Left ventricle myocardium superior (tissue), 1 donor: ENCODE results near the gene DISP2. TPM values are rescaled to one million over a fixed set of nuclear protein-coding genes. Genes with fewer than 3 reads are reported as not detected.

Source experiments
- ATAC-seq: fragments of 200-7000 bp; cut with Tn5 transposase; one replicate; pipeline ENCODE4 v1.9.1; 2020; ENCODE audit warnings: mild to moderate bottlenecking, moderate library complexity
- DNase-seq: peaks from one replicate; pipeline ENCODE4 v3.0.0-alpha.2; 2020
- intact Hi-C: fragments of 100-400 bp; cut with micrococcal nuclease; formaldehyde crosslinking; loops from one replicate; pipeline ENCODE4 v1.11.0; 2022
- total RNA-seq: library from RNA; stranded (reverse); fragmentation: NEBNext Ultra II Directional; extraction: Animal tissue kit (Norgen Biotek cat#: 25700); gene quantifications from one replicate; pipeline ENCODE4 v1.2.1, GENCODE V29; 2021
- donor health status: DM: no; HTN: yes; CAD: no; lungs with severe emphysema.

Gene DISP2
- total RNA-seq, 1 donor from 2014 or later = 5.2 TPM

DNA sequence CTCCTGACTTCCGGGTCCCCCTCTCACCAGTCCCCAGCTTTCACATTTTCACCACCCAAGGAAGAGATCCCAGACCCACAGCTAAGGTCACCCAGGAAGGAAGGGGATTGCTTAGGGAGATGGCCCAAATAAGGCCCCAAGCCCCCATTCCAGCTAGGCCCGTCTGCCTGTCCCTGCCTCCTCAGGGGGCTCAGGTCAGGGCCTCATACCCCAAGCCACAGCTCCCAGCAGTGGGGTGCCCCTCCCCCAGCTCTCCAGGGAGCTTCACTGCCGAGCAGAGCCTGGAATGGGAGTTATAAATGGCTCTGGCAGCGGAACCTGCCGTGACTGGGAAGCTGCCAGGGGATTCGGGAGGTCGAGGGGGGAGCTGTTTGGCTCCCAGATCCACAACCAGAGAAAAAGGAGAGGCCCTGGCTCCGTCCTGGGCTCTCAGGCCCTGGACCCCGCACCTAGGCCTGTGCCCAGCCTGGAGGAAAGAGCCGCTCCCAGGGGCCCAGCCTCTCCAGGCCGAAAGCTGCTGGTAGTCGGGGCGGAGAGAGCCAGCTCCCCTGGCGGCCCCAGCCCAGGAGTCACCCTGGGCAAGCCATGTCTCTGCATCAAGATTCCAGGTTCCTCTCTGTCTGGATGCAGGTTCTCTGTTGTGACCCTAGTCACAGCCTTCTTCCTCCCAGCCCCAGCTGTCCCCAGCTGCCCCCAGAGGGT lies 17.8 kb upstream of the DISP2 start:
- peak; percentile 94 for DNase-seq
- peak; percentile 78 for ATAC-seq
- intact Hi-C loops = no loop called here

DNA sequence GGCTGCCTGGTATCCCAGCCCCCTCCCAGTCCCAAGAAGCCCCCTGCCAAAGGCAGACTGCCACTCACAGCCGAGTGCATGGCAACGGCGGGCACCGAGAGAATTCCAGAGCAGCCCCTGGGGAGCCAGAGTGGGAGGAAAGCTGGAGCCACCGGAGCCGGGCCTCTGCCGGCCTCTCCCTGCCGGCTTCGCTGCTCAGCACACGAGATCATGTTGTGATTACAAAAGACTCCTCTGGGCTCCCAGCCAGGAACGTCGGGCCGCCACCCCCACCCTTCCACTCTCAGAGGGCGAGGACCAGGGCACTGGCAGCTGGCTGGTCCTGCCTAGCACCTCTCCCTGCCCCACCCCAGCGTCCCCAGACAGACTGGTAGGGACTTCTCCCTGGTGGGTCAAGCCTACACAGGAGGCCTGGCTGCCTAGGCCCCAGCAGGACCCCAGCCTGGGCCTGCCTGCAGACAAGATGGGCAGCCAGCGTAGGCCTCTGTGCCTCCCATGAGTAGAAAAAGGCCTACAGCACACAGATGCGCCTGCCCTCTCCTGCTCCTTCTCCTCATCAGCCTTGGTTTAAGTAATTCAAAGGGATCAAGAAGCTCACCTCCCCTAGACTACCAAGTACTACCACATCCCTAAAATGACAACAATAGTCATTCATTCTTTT lies 17.1 kb upstream of the DISP2 start, which contains the start of gene CCDC9B:
Gene CCDC9B, minus strand, starts transcription at position 200 of the 661 bp plus-strand sequence. Its CDS starts 120 bp downstream, at position 80.
- peak; percentile 74 for ATAC-seq
- DNase-seq = peak; percentile 92
- intact Hi-C loops = no loop called here

DNA sequence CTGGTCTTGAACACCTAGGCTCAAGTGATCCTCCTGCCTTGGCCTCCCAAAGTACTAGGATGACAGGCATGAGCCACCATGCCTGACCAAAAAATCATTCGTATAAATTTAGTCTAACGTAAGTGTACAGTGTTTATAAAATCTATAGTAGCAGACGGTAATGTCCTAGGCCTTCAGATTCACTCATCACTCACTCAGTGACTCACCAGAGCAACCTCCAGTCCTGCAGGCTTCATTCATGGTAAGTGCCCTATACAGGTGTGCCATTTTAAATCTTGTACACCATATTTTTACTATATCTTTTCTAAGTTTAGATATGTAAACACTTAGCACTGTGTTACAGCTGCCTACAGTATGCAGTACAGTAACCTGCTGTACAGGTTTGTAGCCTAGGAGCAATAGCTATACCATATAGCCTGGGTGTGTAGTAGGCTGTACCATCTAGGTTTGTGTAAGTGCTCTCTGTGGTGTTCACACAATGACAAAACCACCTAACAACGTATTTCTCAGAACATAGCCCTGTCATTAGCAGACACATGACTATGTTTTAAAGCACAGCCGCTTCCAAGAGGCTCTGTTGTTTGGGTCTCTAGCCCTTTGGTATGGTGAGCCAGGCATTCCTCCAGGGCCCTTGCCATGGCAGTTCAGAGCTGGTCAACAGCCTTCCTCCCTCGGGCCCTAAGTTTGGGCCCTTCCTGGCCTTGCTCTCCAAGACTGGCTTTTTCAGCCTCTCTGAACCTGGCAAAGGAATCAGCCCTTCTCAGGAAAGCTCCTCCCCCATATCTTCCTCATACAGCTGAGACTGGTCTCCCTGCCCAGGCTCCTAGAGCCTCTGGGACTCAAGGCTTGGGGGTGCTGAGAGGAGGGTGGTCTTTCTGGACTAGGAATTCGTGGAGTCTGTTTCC lies 15.4 kb upstream of the DISP2 start:
- DNase-seq (no peak), ATAC-seq (no peak)
- intact Hi-C loops = no loop called here

DNA sequence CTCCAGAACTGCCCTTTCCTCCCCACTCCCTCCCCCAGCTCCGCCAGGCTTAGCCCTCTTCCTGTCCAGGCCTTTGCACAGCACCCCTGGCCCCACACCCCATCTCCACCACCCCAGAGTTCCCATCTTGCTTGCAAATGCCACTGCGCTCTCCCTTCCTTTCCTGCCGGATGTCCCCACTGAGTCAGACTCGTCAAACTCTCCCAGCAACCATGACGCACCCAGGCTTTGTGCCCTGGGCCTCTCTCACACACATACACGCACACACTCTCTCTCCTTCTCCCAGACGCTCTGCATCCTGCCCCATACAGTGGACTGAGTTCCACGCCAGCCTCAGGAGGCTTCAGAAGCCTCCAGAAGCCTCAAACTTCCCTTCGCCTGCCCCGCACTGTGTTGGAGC lies 14.5 kb upstream of the DISP2 start:
- DNase-seq = peak; percentile 33
- no peak for ATAC-seq
- intact Hi-C loops = no loop called here

DNA sequence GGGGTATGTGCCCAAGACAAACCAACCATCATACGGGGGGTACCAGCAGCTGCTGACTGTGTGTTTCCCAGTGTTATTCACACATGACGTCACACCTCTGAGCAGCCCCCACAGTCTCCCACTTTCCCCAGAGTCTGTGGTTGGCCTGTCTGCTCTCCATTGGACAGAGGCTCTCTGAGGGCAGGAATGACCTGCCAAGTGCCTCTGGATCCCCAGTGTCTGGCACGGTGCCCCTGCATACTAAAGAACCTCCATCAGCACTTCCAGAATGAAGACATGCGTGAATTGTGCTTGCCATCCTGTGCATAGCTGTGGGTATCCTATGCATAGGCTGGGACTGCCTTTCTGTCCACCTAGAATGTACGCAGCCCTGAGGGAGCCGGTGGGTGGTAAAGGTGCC lies 13.8 kb upstream of the DISP2 start:
- intact Hi-C loops = no loop called here
- DNase-seq = peak; percentile 33
- ATAC-seq = no peak

DNA sequence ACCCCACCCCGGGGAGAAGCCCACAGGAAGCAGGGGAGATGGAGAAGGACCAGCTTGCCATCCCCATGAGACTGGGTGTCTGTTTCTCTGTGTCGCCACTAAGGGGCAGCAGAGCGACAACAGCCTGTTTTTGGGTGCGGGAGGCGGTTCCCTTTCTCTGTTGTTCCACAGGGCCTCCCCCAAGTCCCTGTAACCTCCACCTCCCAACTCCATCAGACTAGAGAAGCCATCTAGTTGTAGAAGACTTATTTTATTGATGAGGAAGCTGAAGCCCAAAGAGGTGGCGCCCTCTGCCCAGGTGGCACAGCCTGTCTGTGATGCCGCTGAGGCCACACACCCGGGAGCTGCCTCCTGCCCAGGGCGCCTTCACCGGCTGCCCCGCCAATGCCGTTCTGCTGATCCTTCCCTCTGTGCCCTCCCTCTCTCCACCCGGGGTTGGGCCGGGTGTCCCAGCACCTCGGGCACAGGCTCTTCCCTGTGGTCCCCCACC lies 13.3 kb upstream of the DISP2 start:
- DNase-seq = peak; percentile 66
- intact Hi-C loops = no loop called here
- ATAC-seq = no peak

DNA sequence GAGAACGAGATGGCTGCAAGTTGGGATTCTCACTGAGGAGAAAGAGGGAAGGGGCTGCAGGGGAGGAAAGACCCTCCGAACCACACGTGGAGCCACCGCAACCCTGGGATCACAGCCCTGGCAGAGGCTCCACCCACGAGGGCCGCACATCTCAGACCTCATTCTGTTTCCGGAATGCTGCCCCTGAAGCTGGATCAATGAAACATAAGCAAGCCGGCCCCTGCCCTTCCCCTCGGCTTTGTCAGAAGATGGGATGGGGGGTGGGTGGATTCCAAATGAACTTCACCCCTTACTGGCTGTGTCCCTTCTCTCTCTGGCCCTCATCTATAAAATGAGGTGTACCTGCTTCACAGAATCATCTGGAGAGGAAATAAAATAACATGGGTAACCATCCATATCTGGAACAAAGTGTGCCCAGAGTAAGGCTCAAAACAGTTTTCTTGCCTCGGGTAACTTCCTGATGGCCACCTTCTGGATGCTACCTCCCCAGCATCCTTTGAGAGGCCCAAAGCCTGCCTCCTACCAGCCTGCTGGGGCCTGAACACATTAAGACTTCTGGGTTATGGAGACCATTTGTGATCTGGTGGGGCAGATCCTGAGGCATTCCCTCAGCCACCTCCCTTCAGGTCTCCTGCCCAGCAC lies 12.7 kb upstream of the DISP2 start:
- intact Hi-C loops = no loop called here
- no peak for DNase-seq
- no peak for ATAC-seq

DNA sequence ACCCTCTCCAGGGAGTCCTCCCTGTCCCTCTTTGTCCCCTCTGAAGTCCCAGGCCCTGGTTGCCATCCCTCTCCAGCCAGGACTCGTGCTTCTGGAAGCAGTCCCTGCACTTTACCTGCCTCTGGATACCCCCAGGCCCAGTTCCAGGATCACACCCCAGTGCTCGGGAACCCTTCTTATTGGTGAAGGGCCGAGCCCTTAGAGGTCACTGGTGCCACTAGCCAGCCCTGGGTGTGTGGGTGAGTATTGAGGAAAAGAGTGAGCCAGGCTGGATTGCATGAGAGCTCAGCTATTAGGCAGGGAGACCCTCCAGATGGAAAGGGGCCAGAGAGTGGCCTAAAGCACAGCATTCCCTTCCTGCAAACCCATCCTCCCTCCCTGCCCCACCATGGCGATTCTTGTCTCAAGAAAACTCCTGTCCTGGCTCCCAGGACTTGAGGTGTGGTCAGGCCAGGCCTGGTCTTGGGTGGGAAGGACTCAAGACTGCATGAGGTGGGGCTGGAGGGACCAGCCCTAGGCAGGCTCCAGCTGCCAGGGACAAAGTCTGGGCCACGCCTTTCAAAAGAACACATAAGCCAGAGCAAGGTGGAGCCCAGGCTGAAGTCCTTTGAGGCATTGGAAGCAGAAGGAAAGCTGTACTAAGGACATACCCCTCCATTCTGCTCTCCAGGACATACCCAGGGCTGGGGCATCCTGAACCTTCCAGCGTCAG lies 12.0 kb upstream of the DISP2 start:
- ATAC-seq (no peak), DNase-seq (no peak)
- intact Hi-C loops = no loop called here

DNA sequence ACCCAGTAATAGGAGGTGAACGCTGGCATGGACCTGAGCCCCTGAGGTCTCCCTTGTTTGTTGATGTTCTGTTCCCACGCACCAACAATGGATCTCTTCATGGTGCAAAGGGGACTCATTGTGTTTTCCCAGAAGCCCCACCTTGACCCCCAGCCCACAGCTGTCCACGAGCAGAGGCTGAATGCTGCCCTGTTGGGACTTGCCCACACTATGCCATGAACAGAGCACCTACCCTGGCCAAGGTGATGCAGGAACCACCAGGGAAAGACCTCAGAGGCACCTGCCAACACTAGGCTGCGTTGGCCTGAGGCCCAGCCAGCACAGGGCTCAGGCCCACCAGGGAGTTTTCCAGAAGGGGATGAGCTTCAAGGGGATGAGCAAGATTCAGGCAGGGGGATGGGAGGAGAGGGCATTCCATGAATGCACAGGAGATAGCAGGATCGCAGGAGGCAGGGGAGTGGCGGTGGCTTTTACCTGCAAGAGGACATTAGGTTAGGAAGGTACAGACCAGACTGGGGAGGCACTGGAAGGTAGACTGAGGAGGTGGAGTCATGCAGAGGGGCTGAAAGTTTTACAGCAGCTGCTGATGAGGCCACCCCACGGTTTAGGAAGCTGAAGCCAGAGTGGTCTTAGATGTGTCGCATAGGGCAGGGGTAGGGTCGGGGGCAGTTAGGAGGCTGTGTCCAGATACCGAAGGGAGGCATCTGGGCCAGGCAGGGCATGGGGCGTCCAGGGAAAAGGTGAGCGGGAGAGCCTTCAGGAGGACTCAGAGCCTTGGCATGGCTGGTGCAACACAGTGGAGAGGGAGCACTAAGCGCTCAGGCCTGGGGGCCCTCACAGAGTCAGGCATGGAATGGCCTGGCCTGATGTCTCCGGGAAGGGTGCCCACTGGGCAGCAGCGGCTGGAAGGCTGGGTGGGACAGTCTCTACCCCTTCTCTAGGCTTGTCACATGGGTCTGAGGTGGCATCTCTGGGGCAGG lies 11.2 kb upstream of the DISP2 start:
- no peak for DNase-seq
- intact Hi-C loops = no loop called here
- ATAC-seq = no peak

DNA sequence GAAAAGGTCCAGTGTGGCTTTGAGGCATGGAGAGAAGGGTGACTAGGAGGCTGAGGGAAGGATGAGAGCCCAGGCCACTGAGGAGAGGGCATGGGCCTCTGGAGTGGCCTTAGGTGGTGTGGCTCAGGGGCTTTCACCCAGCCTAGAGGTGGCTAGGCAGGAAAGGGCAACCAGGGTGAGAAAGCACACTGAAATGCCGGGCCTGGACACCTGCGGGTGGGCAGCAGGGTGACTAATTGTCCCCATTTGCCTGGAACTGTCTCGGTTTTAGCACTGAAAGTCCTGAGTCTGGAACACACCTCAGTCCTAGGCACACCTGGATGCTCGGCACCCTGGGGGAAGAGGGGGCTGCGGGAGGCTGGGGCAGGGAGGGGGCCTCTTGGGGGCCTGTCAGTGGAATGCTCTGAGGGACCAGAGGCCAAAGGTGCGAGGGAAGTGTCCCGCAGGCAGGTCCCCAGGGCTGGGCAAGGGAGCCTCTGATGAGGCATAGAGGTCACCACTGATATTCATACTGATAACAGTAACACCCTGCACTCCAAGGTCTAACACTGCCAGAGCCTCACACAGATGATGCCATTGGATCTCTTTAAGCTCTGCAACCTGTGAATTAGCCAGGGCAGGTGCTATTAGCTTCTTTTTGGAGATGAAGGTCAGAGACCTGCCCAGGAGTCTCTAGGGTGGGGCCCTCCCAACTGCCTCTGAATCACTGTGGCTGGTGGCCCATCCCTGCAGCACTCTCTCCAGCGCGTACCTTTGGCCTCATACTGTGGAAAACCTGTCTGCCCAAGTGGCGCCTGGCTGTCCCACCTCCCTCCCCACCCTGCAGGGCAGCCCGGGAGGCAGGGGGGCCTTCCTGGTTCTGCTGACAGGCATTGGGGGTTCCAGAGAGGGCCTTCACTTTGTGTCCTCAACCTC lies 10.2 kb upstream of the DISP2 start:
- intact Hi-C loops = no loop called here
- DNase-seq (no peak), ATAC-seq (no peak)

DNA sequence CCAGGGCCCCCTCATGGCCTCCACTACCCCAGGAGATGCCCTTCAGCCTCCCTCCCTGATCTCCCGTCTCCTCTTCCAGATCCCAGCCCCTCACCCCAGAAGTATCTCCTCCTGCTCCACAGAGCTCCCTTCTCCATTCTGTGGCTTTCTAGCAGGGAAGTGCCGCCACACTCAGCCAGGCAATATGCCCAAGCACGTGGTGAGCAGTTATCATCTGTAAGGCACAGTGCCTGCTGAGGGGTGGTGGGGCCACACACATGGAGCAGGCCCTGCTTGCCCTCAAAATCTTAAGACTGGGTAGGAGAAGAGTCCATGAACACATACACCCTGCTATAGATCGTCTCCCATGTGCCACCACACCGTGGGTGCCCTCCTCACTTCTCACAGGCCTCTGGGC lies 9.5 kb upstream of the DISP2 start:
- intact Hi-C loops = no loop called here
- ATAC-seq (peak; percentile 37), DNase-seq (peak; percentile 45)

DNA sequence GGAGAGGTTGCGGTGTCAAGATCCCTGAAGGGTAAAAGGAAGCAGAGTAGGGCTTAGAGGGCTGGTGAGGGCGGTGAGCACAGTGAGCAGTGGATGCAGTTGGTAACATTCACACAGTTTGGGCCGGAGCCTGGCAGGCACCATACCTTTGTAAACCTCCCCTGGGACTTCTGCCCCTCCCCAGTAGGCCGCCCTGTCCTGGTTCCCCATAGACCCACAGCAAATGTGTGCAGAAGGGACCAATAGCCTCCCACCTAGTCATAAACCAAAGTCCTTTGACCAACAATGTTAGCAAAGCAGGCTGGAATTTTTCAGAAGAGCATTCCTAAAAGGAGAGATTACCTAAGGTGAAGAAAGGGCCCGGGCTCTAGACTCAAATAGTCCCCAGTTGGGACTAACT lies 8.9 kb upstream of the DISP2 start:
- no peak for ATAC-seq
- DNase-seq = no peak
- intact Hi-C loops = no loop called here

DNA sequence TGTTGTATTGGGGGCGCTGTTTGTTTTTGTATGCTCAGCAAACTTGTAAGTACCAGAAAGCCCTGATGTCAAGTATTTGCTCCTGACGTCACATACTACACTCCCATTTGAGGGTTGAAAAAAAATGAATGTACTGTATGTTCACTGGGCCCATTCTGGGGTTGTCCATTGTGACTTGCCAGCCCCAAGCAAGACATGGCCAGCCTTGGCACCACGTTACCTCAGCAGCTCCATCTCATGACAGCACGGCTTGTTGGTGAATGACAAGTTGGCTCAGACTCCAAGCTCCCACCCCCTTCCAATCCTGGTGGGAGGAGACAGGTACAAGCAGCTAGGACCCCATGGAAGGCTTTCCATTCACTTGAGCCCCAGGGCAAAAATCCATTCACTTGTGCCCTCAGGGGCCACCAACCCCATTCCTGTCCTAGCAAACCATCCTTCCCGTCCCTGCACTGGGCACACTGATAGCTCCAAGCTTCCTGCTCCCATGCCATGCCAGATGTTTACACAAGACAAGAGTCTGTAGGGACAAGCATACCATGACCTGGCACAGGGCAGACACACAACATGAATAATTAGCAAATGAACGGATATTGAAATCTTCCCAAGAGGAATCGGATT lies 5.6 kb upstream of the DISP2 start:
- no peak for DNase-seq
- no peak for ATAC-seq
- intact Hi-C loops = no loop called here

DNA sequence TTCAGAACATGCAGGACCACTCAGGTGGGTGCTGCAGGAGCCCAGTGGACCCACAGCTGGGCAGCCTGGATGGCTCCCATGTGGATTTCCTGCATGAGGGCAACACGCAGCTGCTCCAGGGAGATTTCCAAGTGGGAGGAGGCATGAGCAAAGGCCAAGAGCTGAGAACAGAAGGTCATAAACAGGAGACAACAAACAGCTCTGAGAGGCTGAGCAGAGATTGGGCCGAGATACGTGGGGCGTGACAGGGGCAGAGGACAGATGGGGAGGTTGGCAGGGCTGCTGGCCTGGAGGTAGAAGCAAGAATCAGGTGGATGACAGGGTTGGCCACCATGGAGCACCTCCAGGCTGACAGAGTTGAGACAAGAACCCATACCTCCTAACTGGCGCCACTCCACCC lies 4.3 kb upstream of the DISP2 start:
- ATAC-seq = no peak
- intact Hi-C loops = no loop called here
- no peak for DNase-seq

DNA sequence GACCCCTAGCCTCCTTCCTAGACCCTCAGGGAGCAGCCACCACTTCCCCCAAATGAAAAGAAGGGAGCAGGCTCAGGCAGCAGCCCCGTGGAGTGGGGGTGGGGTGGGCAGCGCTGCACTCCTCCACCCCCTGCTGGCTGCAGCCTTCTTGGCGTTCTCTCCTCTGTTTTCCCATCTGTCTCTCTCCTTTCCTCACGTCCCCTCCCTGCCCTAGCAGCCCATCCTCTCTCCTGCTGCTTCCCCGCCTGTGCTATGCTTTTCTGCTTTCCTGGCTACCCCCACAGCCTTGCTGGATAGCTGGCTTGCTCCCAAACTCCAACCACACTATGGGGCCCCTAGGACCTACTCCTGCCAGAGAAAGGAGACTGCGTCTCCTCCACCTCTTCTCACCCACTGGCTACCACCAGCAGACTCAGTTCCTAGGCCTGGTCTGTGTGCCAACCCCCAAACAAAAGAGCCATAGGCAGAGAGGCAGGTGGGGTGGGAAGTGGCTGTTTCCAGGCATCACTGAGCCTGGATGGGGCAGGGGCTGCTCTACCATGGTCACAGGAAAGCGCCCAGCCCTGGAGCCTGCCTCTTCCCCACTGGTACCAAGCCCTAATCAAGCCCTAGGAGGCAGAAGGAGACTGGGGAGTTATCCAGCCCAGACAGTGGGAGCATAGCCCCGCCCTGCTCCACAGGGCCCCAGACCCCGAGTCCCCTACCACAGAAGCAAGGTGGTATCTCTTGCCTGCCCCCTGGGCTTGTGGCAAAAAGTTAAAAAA lies 3.4 kb upstream of the DISP2 start:
- intact Hi-C loops = no loop called here
- ATAC-seq (peak; percentile 31), DNase-seq (peak; percentile 42)
